ENCODE measurements around the gene EYA3.

DNA sequence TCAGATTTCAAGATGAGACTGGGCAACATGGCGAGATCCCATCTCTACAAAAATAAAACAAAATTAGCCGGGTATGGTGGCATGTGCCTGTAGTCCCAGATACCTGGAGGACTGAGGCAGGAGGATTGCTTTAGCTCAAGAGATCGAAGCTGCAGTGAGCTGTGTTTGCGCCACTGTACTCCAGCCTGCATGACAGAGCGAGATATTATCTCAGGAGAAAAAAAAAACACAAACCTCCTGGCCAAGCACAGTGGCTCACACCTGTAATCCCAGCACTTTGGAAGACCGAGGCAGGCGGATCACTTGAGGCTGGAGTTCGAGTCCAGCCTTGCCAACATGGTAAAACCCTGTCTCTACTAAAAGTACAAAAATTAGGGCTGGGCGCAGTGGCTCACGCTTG lies 85.8 kb downstream of the EYA3 start:
- TF ChIP-seq, protein P1, sequence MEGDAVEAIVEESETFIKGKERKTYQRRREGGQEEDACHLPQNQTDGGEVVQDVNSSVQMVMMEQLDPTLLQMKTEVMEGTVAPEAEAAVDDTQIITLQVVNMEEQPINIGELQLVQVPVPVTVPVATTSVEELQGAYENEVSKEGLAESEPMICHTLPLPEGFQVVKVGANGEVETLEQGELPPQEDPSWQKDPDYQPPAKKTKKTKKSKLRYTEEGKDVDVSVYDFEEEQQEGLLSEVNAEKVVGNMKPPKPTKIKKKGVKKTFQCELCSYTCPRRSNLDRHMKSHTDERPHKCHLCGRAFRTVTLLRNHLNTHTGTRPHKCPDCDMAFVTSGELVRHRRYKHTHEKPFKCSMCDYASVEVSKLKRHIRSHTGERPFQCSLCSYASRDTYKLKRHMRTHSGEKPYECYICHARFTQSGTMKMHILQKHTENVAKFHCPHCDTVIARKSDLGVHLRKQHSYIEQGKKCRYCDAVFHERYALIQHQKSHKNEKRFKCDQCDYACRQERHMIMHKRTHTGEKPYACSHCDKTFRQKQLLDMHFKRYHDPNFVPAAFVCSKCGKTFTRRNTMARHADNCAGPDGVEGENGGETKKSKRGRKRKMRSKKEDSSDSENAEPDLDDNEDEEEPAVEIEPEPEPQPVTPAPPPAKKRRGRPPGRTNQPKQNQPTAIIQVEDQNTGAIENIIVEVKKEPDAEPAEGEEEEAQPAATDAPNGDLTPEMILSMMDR (IDR thresholded peaks at IDR 0.05) = no peak
- no peak for TF ChIP-seq POLR2A (IDR thresholded peaks at IDR 0.05)
